ENCODE data around the gene ACSS1.

ACSS1 gene

GRCh38 chr20:25089662-25090061 lies 31.7 kb upstream of the ACSS1 start:
- Histone ChIP-seq H3K4me2 (ENCODE audit: low read depth, low read length, poor library complexity, severe bottlenecking) (peak overlapping the region; percentile 99), H3K4me1 (ENCODE audit: insufficient read depth, low read length, poor library complexity, severe bottlenecking) (peaks cover 69% of the 10 kb centered on the region), H3K79me2 (ENCODE audit: insufficient read depth, low read length) (peaks cover 28% of the 10 kb centered on the region), H3F3A (ENCODE audit: low read depth) (peaks cover 13% of the 10 kb centered on the region), H3K4me3 (ENCODE audit: low read length, poor library complexity, severe bottlenecking) (peak overlapping the region; percentile 75), H3K9ac (ENCODE audit: low read depth, low read length, poor library complexity, severe bottlenecking) (peak overlapping the region; percentile 98), H3K27me3 (ENCODE audit: insufficient read depth, low read length, poor library complexity, severe bottlenecking) (no peaks in the 10 kb centered on the region), H2AFZ (ENCODE audit: low read length) (no peak overlapping the region), H3K9me2 (replicated peaks; ENCODE audit: low read depth, low read length) (no peaks in the 10 kb centered on the region), H4K20me1 (ENCODE audit: insufficient read depth, low read length, poor library complexity, severe bottlenecking) (no peaks in the 10 kb centered on the region), H3K9me3 (ENCODE audit: insufficient read depth, low read depth, low read length) (no peaks in the 10 kb centered on the region), H3K36me3 (ENCODE audit: insufficient read depth, low read length) (no peaks in the 10 kb centered on the region)
- TF ChIP-seq EZH2phosphoT487 (IDR thresholded peaks at IDR 0.05; ENCODE audit: borderline replicate concordance) (no peak), CTCF (conservative IDR thresholded peaks at IDR 0.05; ENCODE audit: low read length) (no peak)

- Histone ChIP-seq H3K36me3 (ENCODE audit: insufficient read depth, low read length) (no peaks in the 10 kb centered on the region), H3K9me2 (replicated peaks; ENCODE audit: low read depth, low read length) (no peaks in the 10 kb centered on the region), H2AFZ (ENCODE audit: low read length) (no peak overlapping the region), H3K79me2 (ENCODE audit: insufficient read depth, low read length) (peaks cover 28% of the 10 kb centered on the region), H3K9me3 (ENCODE audit: insufficient read depth, low read depth, low read length) (no peaks in the 10 kb centered on the region), H3K4me2 (ENCODE audit: low read depth, low read length, poor library complexity, severe bottlenecking) (peak overlapping the region; percentile 99), H3K4me1 (ENCODE audit: insufficient read depth, low read length, poor library complexity, severe bottlenecking) (peaks cover 69% of the 10 kb centered on the region), H4K20me1 (ENCODE audit: insufficient read depth, low read length, poor library complexity, severe bottlenecking) (no peaks in the 10 kb centered on the region), H3K9ac (ENCODE audit: low read depth, low read length, poor library complexity, severe bottlenecking) (peak overlapping the region; percentile 98), H3F3A (ENCODE audit: low read depth) (peaks cover 13% of the 10 kb centered on the region), H3K27me3 (ENCODE audit: insufficient read depth, low read length, poor library complexity, severe bottlenecking) (no peaks in the 10 kb centered on the region), H3K4me3 (ENCODE audit: low read length, poor library complexity, severe bottlenecking) (peak overlapping the region; percentile 75)
- TF ChIP-seq EZH2phosphoT487 (IDR thresholded peaks at IDR 0.05; ENCODE audit: borderline replicate concordance) (no peak), CTCF (conservative IDR thresholded peaks at IDR 0.05; ENCODE audit: low read length) (no peak)
Observed at GRCh38 chr20:25089096-25089495, 31.2 kb upstream of the ACSS1 start.

- Histone ChIP-seq H3K79me2 (ENCODE audit: insufficient read depth, low read length) (peaks cover 28% of the 10 kb centered on the region), H3K4me3 (ENCODE audit: low read length, poor library complexity, severe bottlenecking) (peak overlapping the region; percentile 75), H3K27me3 (ENCODE audit: insufficient read depth, low read length, poor library complexity, severe bottlenecking) (no peaks in the 10 kb centered on the region), H3K4me2 (ENCODE audit: low read depth, low read length, poor library complexity, severe bottlenecking) (peak overlapping the region; percentile 99), H3K4me1 (ENCODE audit: insufficient read depth, low read length, poor library complexity, severe bottlenecking) (peaks cover 69% of the 10 kb centered on the region), H2AFZ (ENCODE audit: low read length) (no peak overlapping the region), H3K9ac (ENCODE audit: low read depth, low read length, poor library complexity, severe bottlenecking) (peak overlapping the region; percentile 35), H4K20me1 (ENCODE audit: insufficient read depth, low read length, poor library complexity, severe bottlenecking) (no peaks in the 10 kb centered on the region), H3K9me3 (ENCODE audit: insufficient read depth, low read depth, low read length) (no peaks in the 10 kb centered on the region), H3K9me2 (replicated peaks; ENCODE audit: low read depth, low read length) (no peaks in the 10 kb centered on the region), H3K36me3 (ENCODE audit: insufficient read depth, low read length) (no peaks in the 10 kb centered on the region), H3F3A (ENCODE audit: low read depth) (peaks cover 13% of the 10 kb centered on the region)
- no peak for TF ChIP-seq EZH2phosphoT487 (IDR thresholded peaks at IDR 0.05; ENCODE audit: borderline replicate concordance)
- TF ChIP-seq CTCF (conservative IDR thresholded peaks at IDR 0.05; ENCODE audit: low read length), result no peak; the same call in 1 of the 2 replicates
Observed at GRCh38 chr20:25088267-25088666, 30.3 kb upstream of the ACSS1 start.

All from Loucy (cell line).